A673 (cell line): Measurements from ENCODE around the gene STX4.

Source experiments
- CTCF ChIP-seq: fragments of 300-800, 200-600 bp; sonication (generic); conservative IDR thresholded peaks from 2 replicates; pipeline ENCODE4 v1.5.1; 2017; ENCODE audit warnings: low read depth, mild to moderate bottlenecking, antibody characterized with exemption, low read length, moderate library complexity, mixed read lengths
- EZH2 ChIP-seq: fragments of 200-600 bp; sonication (generic); IDR thresholded peaks from 2 replicates; pipeline ENCODE4 v1.6.1; 2017; ENCODE audit warnings: borderline replicate concordance, low read depth, mild to moderate bottlenecking, mixed read lengths, antibody characterized with exemption, low read length; ENCODE audit not compliant: poor library complexity, severe bottlenecking

- TF ChIP-seq CTCF (no peak), EZH2 (no peak)
These were observed 50.2 kb downstream of the STX4 start for GRCh38 chr16:31083556-31083955.
